Medulla oblongata (tissue), 1 donor: Measurements from ENCODE around the gene HIGD1C.
"Not testable (repeated sequence)": the region's sequence is repeated elsewhere in the genome, so short reads cannot be mapped to it uniquely, and the experiment has no call there.

Source experiments
- DNase-seq: peaks from one replicate; pipeline ENCODE4 v3.0.0-alpha.2; 2015; ENCODE audit errors: extremely low spot score

HIGD1C gene

DNA sequence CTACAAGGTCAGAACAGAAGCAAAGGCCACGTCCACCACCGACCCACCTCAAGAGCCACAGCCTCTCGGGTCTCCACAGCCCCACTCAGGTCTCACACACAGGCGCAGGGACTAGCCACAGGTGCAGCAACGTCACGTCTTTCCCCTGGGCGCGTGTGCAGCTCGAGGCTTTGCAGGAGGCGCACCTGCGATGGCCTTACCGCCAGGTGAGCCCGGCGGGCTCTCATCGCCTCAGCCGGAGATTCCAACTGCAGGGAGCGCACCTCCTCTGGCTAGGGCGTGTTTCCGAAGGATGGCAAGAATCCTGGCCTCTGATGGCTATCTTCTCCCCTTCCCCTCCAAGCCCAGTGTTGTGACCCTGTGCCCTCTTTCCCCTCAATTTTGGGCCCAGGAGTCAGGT lies at the start of gene HIGD1C:
TSS of gene HIGD1C (plus strand) at position 35 of the 400 bp plus-strand sequence. CDS start 1,455 bp downstream, outside the sequence.
- no peak for DNase-seq

DNA sequence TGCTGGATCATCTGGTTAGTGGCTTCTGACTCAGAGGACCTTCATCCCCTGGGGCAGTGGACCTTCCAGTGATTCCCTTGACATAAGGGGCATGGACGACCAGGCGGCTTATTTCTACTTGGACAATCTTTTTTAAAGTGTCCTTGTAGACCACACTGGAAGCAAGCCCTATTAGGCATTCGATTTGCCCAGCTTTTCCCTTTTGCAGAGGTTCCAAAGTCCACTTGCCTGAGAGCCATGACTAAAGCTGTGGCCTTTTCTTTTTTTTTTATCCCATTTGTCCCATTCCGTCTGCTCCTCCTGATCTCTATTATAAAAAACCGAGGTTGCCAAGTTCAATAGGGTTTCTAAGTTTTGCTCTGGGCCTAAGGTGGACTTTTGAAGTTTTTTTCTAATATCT lies 43.9 kb upstream of the HIGD1C start:
- DNase-seq: not testable (repeated sequence)

DNA sequence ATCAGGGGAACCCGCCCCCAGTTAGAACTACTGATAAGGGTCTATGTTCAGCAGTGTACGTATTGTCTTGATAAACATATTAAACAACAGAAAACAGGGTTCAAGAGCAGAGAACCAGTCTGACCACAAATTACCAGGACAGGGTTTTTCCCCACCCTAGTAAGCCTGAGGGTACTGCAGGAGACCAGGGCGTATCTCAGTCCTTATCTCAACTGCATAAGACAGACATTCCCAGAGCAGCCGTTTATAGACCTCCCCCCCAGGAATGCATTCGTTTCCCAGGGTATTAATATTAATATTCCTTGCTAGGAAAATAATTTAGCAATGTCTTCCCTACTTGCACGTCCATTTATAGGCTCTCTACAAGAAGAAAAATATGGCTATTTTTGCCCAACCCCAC lies 40.0 kb upstream of the HIGD1C start:
- not testable (repeated sequence) for DNase-seq

DNA sequence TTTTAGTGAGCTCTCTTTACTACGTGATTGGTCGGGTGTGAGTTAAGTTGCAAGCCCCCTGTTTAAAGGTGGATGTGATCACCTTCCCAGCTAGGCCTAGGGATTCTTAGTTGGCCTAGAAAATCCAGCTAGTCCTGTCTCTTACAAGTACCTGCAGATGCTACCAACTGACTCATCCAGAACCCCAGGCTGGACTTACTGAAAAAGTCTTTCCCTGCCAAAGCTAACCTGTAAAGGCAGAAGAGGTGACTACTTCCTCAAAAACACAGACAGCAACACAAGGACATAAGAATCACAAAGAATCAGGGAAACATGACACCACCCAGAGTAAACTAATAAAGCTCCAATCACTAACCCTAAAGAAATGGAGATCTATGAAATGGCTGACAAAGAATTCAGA lies 39.1 kb upstream of the HIGD1C start:
- DNase-seq: no peak

DNA sequence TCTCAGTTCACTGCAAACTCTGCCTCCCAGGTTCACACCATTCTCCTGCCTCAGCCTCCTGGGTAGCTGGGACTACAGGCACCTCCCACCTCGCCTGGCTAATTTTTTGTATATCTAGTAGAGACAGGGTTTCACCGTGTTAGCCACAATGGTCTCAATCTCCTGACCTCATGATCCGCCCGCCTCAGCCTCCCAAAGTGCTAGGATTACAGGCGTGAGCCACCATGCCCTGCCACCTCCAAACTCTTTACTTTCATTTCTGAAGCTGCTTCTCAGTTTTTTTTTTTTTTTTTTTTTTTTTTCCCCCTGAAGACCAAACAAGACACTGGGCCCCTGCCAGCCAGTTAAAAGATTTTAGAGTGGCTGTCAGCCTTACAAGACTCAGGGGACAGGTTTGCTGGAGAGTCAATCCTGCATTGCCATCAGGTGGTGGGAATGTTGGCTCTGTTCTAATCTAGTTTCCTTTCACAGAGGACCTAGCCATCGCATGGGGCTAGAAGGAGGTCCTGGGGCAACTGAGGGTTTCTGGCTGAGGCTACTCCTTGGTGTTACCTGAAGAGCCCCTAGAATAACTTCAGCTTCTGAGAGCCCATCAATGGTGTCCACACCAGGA lies 37.4 kb upstream of the HIGD1C start:
- DNase-seq: no peak

DNA sequence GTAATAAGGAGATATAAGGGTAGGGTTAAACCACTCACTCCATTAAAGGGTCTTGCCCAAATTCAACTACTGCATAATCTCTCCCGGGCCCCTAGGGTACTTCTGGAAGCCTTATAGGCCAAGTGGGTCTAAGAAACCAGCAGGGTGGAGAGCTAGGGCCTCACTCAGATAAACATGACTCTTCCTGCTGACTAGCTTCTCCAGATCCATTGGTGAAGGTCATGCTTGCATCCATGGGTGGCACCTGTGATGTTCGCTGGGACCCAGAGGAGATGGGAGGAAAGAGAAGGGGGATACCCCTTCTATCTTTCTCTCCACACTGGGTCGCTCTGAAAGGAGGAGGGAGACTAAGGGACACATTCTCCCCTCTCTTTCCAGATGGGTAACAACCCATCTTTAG lies 36.1 kb upstream of the HIGD1C start:
- no peak for DNase-seq

DNA sequence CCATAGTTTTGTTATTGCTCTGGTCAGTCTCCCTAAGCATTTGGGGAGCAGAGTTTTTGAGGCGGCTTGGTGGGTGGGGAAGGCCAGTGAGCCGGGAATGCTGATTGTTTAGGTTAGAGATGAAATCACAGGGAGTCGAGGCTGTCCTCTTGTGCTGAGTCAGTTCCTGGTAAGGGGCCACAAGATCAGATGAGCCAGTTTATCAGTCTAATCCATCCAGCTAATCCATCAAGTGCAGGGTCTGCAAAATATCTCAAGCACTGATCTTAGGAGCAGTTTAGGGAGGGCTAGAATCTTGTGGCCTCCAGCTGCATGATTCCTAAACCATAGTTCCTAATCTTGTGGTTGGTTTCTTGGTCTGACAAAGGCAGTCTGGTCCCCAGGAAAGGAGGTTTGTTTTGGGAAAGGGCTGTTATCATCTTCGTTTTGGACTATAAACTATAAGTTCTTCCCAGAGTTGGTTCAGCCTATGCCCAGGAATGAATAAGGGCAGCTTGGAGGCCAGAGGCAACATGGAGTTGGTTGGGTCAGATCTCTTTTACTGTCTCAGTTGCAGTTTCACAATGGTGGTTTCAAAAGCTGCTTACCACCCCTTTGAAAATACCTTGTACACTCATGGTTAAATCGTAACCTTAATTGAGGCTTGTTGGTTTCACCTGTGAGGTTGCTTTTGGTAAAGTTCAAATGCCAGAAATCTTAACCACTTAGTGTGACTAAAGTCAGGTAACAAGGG lies 33.6 kb upstream of the HIGD1C start:
- no peak for DNase-seq

DNA sequence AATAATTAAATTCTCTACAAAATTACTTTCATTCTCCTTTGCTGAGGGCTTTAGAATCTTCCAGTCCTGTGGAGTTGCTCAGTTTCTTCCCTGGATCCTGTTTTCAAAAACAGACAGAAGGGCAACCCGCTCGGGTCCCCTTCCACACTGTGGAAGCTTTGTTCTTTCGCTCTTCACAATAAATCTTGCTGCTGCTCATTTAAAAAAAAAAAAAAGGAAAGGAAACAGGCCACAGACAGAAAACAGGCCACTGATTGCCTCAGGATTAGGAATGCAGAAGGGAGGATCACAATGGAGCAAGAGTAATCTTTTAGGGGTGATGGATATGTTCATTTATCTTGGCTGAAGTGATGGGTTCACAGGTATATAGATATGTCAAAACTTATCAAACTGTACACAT lies 29.5 kb upstream of the HIGD1C start:
- peak; percentile 35 for DNase-seq

DNA sequence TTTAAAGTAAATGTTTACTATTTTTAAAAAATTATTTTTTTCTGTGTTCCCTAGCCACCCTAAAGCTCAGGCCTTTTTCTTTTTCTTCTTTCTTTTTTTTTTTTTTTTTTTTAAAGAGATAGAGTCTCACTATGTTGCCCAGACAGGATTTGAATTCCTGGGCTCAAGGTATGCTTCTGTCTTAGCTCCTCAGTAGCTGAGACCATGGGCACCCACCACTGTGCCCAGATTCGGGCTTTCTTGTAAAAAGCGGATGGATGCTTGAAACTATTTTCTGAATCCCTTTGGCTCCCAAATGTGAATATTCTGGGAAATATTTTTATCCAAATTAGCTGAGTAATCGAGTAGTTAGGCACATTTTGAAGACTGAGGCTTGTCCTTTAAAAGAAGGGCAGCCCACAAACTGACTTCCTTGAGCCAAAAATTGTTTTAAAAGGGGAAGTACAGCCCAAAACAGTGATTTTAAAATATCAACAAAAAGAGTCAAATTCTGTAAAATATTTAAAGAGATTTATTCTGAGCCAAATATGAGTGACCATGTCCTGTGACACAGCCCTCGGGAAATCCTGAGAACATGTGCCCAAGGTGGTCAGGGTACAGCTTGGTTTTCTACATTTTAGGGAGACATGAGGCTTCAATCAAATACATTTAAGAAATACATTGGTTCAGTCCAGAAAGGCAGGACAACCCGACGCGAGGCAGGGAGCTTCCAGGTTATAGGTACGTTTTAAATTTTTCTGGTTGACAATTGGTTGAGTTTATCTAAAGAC lies 28.8 kb upstream of the HIGD1C start:
- peak; percentile 59 for DNase-seq

DNA sequence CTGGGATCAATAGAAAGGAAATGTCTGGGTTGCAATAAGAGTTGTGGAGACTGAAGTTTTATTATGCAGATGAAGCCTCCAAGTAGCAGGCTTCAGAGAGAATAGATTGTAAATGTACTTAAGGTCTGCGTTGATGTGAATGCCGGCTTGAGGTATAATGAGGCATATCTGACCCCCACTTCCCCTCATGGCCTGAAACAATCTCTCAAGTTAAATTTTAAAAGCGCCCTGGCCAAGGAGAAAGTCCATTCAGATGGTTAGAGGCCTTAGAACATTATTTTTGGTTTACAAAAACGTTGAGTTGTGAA lies 28.3 kb upstream of the HIGD1C start:
- DNase-seq: no peak

DNA sequence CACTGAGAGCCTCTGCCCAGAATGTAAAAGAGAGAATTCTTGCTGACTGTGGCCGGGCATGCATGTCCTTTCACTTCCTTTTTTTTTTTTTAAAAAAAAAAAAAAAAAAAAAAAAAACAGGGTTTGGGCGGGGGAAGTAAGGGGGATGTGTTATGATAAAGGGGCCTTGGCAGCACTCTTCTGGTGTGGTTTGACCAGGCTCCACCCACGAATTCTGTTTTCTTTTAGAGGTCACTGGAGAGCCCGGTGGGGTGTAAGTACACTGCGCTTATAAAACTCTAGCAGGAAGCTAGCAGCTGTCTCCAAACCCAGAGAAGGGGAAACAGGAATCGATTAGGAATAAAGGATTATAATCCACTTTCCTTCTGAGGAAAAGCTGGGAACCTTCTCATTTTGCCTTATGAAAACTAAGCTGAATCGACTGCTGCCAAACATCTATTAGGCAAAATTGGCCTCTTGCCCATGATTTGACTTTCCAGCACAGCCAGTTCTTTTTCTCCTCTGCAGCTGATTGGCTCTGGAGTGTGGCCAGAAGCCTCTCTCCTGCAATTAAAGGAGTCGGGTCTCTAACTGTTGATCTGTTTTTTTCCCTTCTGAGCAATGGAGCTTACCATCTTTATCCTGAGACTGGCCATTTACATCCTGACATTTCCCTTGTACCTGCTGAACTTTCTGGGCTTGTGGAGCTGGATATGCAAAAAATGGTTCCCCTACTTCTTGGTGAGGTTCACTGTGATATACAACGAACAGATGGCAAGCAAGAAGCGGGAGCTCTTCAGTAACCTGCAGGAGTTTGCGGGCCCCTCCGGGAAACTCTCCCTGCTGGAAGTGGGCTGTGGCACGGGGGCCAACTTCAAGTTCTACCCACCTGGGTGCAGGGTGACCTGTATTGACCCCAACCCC lies 27.7 kb upstream of the HIGD1C start:
- DNase-seq: peak; percentile 96

DNA sequence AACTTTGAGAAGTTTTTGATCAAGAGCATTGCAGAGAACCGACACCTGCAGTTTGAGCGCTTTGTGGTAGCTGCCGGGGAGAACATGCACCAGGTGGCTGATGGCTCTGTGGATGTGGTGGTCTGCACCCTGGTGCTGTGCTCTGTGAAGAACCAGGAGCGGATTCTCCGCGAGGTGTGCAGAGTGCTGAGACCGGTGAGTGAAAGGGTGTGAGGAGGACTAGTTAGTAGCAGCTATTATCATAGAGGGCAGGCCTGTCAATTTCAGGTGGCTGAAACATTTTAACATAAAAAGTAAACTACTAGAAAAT lies 27.0 kb upstream of the HIGD1C start:
- DNase-seq: peak; percentile 46

DNA sequence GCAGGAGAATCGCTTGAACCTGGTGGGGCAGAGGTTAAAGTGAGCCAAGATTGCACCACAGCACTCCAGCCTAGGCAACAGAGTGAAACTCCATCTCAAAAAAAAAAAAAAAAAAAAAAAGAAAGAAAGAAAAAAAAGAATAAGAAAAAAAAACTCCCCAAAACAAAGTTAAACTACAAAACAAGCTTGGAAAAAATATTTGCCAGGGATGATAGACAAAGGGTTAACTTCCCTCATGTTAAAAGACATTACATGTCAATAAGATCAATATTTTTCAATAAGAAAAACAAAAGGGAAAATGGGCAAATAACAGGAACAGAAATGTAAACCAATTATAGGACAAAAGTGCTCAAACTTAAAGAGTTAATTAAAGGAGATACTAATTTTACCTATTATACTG lies 26.4 kb upstream of the HIGD1C start:
- no peak for DNase-seq

DNA sequence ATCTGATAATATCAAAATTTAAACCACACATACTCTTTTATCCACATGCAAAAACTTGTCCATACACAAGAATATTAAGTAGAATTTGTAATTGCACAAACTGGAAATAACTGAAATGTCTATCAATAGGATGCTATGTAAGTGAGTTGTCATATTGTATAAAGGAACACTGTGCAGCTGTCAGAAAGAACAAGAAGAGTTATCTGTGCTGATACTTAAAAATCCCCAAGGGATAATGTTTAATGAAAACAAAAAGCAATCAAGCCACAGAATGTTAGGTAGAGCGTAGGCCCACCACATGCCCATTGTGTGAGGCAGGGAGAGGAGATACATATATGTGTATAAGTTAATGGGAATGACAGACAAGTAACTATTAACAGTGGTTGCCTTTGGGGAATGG lies 25.9 kb upstream of the HIGD1C start:
- no peak for DNase-seq

DNA sequence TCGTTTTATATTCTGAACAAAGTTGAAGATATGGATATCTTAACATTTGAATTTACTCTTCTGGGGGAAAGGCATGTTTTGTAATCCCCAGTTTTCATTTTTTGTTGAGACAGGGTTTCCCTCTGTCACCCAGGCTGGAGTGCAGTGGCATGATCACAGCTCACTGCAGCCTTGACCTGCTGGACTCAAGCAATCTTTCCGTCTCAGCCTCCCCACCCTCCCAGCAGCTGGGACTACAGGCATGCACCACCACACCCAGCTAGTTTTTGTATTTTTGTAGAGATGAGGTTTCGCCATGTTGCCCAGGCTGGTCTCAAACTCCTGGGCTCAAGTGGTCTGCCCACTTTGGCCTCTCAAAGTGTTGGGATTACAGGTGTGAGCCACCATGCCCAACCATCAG lies 25.4 kb upstream of the HIGD1C start:
- not testable (repeated sequence) for DNase-seq

DNA sequence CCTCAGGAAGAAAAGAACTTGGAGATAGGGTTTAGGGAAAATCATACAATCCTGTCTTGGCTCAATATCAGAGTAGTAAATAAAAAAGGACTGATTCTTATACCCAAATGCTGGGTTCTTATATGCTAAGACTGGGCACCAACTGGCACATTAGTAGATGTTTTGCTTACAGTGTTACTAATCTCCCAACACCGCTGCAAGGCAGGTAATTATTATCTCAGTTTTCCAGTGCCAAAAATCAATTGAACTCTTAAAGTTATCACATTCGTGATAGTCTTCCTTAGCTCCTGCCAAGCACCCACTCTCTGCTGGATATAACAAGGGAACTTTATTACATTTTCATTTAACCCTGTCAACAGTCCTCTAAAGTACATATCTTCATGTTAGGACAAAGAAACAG lies 25.0 kb upstream of the HIGD1C start:
- DNase-seq: no peak

DNA sequence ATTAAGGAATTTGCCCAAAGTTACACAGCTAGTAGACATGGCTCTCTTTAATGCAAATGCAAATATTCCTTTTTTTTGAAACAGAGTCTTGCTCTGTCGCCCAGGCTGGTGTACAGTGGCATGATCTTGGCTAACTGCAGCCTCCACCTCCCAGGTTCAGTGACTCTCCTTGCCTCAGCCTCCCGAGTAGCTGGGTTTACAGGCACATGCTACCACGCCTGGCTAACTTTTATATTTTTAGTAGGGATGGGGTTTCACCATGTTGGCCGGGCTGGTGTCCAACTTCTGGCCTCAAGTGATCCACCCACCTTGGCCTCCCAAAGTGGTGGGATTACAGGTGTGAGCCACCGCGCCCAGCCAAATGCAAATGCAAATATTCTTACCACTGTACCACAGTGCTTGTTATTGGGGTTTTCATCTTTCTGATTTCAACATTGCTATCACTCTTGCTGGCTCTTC lies 24.5 kb upstream of the HIGD1C start:
- DNase-seq: no peak

DNA sequence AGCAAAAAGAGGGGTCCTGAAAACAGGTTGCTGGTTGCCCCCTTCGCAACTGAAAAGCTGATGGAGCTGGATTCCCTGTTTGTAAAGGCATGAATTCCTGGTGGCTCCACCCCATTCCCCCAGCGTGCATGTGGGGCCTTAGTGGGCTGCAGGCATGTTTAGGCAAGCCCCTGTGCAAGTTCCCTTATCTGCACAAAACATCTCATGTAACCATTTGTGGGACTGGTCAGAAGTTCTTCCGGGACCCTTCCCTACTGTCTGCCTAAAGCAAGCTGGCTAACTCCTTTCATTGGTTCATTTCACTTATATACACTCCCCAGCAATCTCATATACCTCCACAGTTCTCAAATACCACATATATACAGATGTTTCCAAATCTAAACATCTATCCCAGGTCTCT lies 24.0 kb upstream of the HIGD1C start:
- DNase-seq: peak; percentile 27

DNA sequence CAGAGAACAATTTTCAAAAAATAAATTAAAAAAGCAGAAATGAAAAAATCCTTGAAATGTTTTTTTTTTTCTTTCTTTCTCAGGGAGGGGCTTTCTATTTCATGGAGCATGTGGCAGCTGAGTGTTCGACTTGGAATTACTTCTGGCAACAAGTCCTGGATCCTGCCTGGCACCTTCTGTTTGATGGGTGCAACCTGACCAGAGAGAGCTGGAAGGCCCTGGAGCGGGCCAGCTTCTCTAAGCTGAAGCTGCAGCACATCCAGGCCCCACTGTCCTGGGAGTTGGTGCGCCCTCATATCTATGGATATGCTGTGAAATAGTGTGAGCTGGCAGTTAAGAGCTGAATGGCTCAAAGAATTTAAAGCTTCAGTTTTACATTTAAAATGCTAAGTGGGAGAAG lies 22.5 kb upstream of the HIGD1C start:
- no peak for DNase-seq

DNA sequence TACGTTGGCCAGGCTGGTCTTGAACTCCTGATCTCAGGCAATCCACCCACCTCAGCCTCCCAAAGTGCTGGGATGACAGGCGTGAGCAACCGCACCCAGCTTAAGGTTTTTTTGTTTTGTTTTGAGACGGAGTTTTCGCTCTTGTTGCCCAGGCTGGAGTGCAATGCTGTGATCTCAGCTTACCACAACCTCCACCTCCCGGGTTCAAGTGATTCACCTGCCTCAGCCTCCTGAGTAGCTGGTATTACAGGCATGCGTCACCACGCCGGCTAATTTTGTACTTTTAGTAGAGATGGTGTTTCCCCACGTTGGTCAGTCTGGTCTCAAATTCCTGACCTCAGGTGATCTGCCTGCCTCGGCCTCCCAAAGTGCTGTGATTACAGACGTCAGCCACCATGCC lies 21.9 kb upstream of the HIGD1C start:
- not testable (repeated sequence) for DNase-seq

DNA sequence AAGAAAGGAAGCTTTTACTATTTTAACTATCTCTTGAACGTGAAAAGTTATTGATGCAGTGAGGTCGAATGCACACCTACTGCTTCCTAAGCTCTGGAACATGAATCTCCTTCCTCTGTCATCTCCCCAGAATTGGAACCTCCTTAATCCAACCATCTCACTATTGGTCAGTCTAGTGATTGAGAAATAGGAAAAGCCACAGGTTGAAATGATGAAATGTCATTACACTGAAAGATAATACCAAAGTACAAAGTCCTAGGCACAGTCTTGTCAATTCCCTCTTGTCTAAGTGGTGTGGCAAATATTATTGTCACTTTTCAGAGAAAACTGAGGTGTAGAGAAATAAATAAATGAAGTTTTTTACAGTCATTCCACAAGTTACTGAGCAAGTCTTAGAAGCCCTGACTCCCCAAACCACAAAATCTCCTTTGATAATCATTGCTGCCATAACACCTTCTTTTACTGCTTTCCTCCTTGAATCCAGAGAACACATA lies 19.5 kb upstream of the HIGD1C start:
- DNase-seq: no peak
